ENCODE data around the gene SOWAHA.

The SOWAHA gene

DNA sequence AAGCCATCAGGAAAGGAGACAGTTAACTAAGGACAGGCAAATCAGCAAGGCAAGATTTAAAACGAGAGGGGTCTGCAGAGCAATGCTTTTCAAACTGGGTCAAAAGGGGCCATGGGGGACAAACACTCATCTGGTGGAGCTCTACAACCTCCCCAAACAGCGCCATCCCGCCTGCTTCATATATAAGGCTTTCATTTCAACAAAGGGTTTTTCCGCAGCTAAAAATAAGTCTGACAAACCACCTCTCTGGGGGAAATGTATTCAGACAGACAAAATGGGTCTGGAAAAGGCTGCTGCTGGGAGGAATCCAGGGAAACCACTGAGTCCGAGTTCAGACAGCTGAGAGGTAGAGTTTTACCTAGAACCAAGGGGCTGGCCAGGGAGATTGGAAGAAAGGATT, 27.7 kb upstream of the SOWAHA start:
- TF ChIP-seq ZNF274 (IDR thresholded peaks at IDR 0.05; ENCODE audit: low read depth, low read length) (no peak), SUZ12 (IDR thresholded peaks at IDR 0.05; ENCODE audit: extremely low read depth, insufficient read depth, insufficient read length) (no peak), YY1 (IDR thresholded peaks at IDR 0.05; ENCODE audit: insufficient read depth, insufficient read length) (no peak)
- Histone ChIP-seq H3K9ac (ENCODE audit: insufficient read length, low read depth) (no peak overlapping the region), H3K4me1 (ENCODE audit: insufficient read depth, insufficient read length) (peaks cover 5% of the 10 kb centered on the region), H3K9me3 (ENCODE audit: insufficient read depth, low read length) (no peaks in the 10 kb centered on the region), H3K36me3 (ENCODE audit: insufficient read depth, insufficient read length, low read length) (no peaks in the 10 kb centered on the region), H3K4me3 (ENCODE audit: insufficient read length, low read depth) (no peak overlapping the region), H3K27me3 (ENCODE audit: insufficient read depth, insufficient read length) (no peaks in the 10 kb centered on the region)
- no peak for DNase-seq (ENCODE audit: low read depth, low spot score)

DNA sequence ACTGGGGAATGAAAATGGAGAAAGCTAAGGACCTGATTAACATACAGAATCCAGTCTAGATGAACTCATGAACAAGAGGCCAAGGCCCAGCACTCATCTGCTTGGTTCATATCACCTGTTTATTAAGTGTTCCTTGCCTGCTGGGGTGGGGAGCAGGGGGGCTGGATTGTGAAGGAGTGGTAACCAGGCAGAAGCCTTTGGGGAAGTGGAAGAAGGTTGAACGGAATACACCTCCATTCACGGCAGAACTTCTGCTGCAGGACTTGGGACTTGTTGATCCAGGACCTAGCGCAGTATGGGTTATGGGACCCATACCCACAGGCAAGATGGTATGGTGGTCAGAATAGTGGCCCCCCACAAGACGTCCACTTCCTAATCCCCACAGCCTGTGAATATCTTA, 27.2 kb upstream of the SOWAHA start:
- TF ChIP-seq SUZ12 (IDR thresholded peaks at IDR 0.05; ENCODE audit: extremely low read depth, insufficient read depth, insufficient read length): no peak
- TF ChIP-seq ZNF274 (IDR thresholded peaks at IDR 0.05; ENCODE audit: low read depth, low read length): no peak
- no peak for TF ChIP-seq YY1 (IDR thresholded peaks at IDR 0.05; ENCODE audit: insufficient read depth, insufficient read length)
- Histone ChIP-seq H3K9ac (ENCODE audit: insufficient read length, low read depth) (no peak overlapping the region), H3K4me3 (ENCODE audit: insufficient read length, low read depth) (no peak overlapping the region), H3K9me3 (ENCODE audit: insufficient read depth, low read length) (no peaks in the 10 kb centered on the region), H3K36me3 (ENCODE audit: insufficient read depth, insufficient read length, low read length) (no peaks in the 10 kb centered on the region), H3K27me3 (ENCODE audit: insufficient read depth, insufficient read length) (no peaks in the 10 kb centered on the region), H3K4me1 (ENCODE audit: insufficient read depth, insufficient read length) (peaks cover 5% of the 10 kb centered on the region)
- no peak for DNase-seq (ENCODE audit: low read depth, low spot score)

DNA sequence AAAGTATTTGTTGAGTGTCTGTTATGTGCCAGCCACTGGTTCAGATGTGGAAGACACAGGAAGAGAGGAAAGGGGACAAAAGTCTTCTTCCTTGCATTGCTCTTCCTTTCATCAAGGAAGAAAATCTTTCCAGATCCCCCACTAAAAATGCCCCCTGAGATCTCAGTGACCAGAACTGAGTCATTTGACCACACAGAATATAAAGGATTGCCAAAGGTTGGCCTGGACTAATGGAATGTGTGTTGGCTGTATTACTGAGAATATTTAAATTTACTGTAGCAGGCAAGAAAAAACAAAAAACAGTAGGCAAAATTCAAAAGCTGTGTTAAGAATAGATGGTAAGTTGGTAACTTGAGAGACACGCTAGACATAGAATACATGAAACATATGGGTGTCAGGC, 26.0 kb upstream of the SOWAHA start:
- no peak for TF ChIP-seq SUZ12 (IDR thresholded peaks at IDR 0.05; ENCODE audit: extremely low read depth, insufficient read depth, insufficient read length)
- TF ChIP-seq ZNF274 (IDR thresholded peaks at IDR 0.05; ENCODE audit: low read depth, low read length): no peak
- TF ChIP-seq YY1 (IDR thresholded peaks at IDR 0.05; ENCODE audit: insufficient read depth, insufficient read length): no peak
- no peak overlapping the region for H3K4me3 ChIP-seq (ENCODE audit: insufficient read length, low read depth)
- H3K9me3 ChIP-seq (ENCODE audit: insufficient read depth, low read length): no peaks in the 10 kb centered on the region
- DNase-seq (ENCODE audit: low read depth, low spot score): no peak
- peaks cover 5% of the 10 kb centered on the region for H3K4me1 ChIP-seq (ENCODE audit: insufficient read depth, insufficient read length)
- no peak overlapping the region for H3K9ac ChIP-seq (ENCODE audit: insufficient read length, low read depth)
- no peaks in the 10 kb centered on the region for H3K27me3 ChIP-seq (ENCODE audit: insufficient read depth, insufficient read length)
- H3K36me3 ChIP-seq (ENCODE audit: insufficient read depth, insufficient read length, low read length): no peaks in the 10 kb centered on the region

DNA sequence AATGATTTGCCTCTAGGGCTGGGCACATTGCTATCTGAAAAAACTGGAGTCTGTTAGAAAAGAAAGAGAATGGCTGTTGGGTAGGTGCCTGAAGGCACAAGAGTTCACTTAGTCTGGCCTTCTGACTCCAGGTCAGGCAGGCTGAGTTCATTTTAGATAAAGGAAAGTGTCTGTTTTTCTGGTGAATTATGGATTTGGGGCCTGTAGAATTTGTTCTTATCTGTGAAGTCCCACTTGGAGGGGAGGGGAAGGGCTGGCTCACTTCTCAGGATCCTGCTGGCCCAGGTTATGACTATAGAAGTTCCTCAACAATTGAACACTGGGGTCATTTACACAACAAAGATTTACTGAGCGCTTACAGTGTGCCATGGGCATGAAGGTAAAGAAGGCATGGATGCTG, 24.6 kb upstream of the SOWAHA start:
- H3K4me3 ChIP-seq (ENCODE audit: insufficient read length, low read depth): no peak overlapping the region
- H3K9ac ChIP-seq (ENCODE audit: insufficient read length, low read depth): no peak overlapping the region
- no peaks in the 10 kb centered on the region for H3K36me3 ChIP-seq (ENCODE audit: insufficient read depth, insufficient read length, low read length)
- H3K27me3 ChIP-seq (ENCODE audit: insufficient read depth, insufficient read length): no peaks in the 10 kb centered on the region
- no peaks in the 10 kb centered on the region for H3K9me3 ChIP-seq (ENCODE audit: insufficient read depth, low read length)
- peaks cover 5% of the 10 kb centered on the region for H3K4me1 ChIP-seq (ENCODE audit: insufficient read depth, insufficient read length)
- TF ChIP-seq SUZ12 (IDR thresholded peaks at IDR 0.05; ENCODE audit: extremely low read depth, insufficient read depth, insufficient read length): no peak
- no peak for TF ChIP-seq ZNF274 (IDR thresholded peaks at IDR 0.05; ENCODE audit: low read depth, low read length)
- TF ChIP-seq YY1 (IDR thresholded peaks at IDR 0.05; ENCODE audit: insufficient read depth, insufficient read length): no peak
- DNase-seq (ENCODE audit: low read depth, low spot score): no peak

DNA sequence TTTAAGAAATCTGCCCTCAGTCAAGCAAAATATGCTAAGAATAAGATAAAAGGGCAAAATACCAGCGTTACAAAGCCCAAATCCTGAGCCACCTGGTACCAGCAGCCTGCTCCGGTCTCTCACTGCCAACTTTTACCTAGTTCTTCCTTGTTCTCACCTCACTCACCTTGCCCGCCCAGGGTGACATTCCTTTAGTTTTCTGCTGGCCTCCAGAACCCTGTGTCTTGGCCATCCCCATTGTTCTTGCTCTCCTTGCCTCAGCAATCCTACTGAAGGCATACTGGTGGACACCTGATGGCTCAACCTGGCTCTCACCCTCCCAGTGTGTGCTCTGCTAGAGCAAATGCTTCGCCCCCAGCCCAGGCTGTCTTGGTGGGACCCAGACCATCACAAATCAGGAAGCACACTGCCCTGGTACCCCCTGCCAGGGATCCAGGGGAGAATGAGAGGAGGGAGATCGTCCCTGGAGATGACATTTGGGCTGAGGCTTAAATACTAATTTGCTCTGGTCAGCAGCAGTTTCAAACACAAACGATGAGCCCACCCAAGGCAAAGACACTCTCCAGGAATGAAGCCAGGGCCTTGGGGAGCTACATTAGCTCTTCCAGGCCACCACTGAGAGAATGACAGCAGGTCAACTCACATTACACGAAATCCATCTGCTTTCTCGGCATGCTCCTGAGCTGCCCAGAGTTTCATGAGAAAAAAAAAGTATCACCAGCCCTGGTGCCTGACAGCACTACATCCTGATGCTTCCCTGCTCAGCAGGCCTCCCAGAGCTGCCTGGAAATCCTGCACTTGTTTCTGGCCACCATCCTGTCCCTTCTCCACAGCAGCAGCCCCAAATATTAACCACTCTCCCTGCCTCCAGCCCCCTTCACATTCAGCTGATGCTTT, 23.9 kb upstream of the SOWAHA start:
- Histone ChIP-seq H3K4me1 (ENCODE audit: insufficient read depth, insufficient read length) (peaks cover 5% of the 10 kb centered on the region), H3K9ac (ENCODE audit: insufficient read length, low read depth) (no peak overlapping the region)
- no peak for TF ChIP-seq YY1 (IDR thresholded peaks at IDR 0.05; ENCODE audit: insufficient read depth, insufficient read length)
- no peak for TF ChIP-seq ZNF274 (IDR thresholded peaks at IDR 0.05; ENCODE audit: low read depth, low read length)
- TF ChIP-seq SUZ12 (IDR thresholded peaks at IDR 0.05; ENCODE audit: extremely low read depth, insufficient read depth, insufficient read length): no peak

DNA sequence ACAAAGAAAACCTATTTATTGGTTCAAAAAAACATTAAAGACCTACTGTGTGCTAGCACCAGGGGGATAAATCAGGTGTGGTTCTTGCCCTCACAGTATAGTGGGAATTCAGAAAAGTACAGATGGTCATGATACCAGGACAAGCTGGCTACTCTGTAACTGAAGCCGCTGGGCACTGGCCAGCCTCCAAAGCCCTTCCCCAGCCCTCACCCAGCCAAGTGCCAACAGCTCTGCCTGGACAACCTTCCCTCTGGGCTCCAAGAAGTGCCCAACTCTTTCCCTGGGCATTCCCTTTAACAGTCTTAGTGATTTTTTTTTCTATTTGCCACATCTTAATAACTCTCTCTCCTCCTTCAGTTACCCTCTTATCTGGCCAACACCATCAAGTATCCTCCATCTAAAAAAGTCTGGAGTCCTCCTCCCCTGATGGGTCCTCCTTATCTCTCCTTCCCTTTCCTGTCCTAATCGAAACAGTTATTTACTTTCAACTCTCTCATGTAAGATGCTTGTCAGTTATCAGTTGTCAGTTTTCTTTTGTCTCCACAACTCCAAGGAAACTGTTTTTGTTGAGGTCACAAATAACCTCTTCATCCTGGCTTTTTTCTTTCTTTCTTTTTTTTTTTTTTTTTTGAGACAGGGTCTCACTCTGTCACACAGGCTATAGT, 22.8 kb upstream of the SOWAHA start:
- Histone ChIP-seq H3K4me1 (ENCODE audit: insufficient read depth, insufficient read length) (peaks cover 5% of the 10 kb centered on the region), H3K36me3 (ENCODE audit: insufficient read depth, insufficient read length, low read length) (no peaks in the 10 kb centered on the region), H3K9ac (ENCODE audit: insufficient read length, low read depth) (no peak overlapping the region), H3K4me3 (ENCODE audit: insufficient read length, low read depth) (no peak overlapping the region), H3K9me3 (ENCODE audit: insufficient read depth, low read length) (no peaks in the 10 kb centered on the region), H3K27me3 (ENCODE audit: insufficient read depth, insufficient read length) (no peaks in the 10 kb centered on the region)
- TF ChIP-seq YY1 (IDR thresholded peaks at IDR 0.05; ENCODE audit: insufficient read depth, insufficient read length) (no peak), ZNF274 (IDR thresholded peaks at IDR 0.05; ENCODE audit: low read depth, low read length) (no peak), SUZ12 (IDR thresholded peaks at IDR 0.05; ENCODE audit: extremely low read depth, insufficient read depth, insufficient read length) (no peak)
- no peak for DNase-seq (ENCODE audit: low read depth, low spot score)

More for the DNA sequence above, 23.9 kb upstream of the SOWAHA start:
- Histone ChIP-seq H3K4me3 (ENCODE audit: insufficient read length, low read depth) (no peak overlapping the region), H3K9me3 (ENCODE audit: insufficient read depth, low read length) (no peaks in the 10 kb centered on the region), H3K27me3 (ENCODE audit: insufficient read depth, insufficient read length) (no peaks in the 10 kb centered on the region), H3K36me3 (ENCODE audit: insufficient read depth, insufficient read length, low read length) (no peaks in the 10 kb centered on the region)
- no peak for DNase-seq (ENCODE audit: low read depth, low spot score)

DNA sequence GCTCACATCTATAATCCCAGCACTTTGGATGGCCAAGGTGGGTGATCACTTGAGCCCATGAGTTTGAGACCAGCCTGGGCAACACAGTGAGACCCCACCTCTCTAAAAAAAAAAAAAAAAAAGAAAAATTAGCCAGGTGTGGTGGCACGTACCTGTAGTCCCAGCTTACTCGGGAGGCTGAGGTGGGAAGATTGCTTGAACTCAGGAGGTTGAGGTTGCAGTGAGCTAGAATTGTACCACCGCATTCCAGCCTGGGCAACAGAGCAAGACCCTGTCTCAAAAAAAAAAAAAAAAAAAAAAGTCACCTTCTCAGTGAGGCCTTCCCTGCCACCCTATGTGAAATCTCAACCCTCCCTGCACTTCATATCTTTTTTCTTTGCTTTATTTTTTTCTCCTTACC, 22.1 kb upstream of the SOWAHA start:
- H3K9ac ChIP-seq (ENCODE audit: insufficient read length, low read depth): no peak overlapping the region
- H3K9me3 ChIP-seq (ENCODE audit: insufficient read depth, low read length): no peaks in the 10 kb centered on the region
- H3K4me3 ChIP-seq (ENCODE audit: insufficient read length, low read depth): no peak overlapping the region
- no peak for TF ChIP-seq SUZ12 (IDR thresholded peaks at IDR 0.05; ENCODE audit: extremely low read depth, insufficient read depth, insufficient read length)
- TF ChIP-seq YY1 (IDR thresholded peaks at IDR 0.05; ENCODE audit: insufficient read depth, insufficient read length): no peak
- no peak for TF ChIP-seq ZNF274 (IDR thresholded peaks at IDR 0.05; ENCODE audit: low read depth, low read length)
- H3K36me3 ChIP-seq (ENCODE audit: insufficient read depth, insufficient read length, low read length): no peaks in the 10 kb centered on the region
- H3K27me3 ChIP-seq (ENCODE audit: insufficient read depth, insufficient read length): no peaks in the 10 kb centered on the region
- H3K4me1 ChIP-seq (ENCODE audit: insufficient read depth, insufficient read length): peaks cover 5% of the 10 kb centered on the region
- DNase-seq (ENCODE audit: low read depth, low spot score): no peak
